GM12892 (cell line): ENCODE results near the gene ATP8A2.

Source experiments
- DNase-seq: peaks from one replicate; pipeline ENCODE4 v3.0.0; 2011; ENCODE audit not compliant: insufficient read length
- FAIRE-seq: peaks from 2 replicates; lab custom pipeline; 2011; peaks lifted over from hg19 to GRCh38; lab: Jason Lieb, UNC
- POLR2A ChIP-seq: IDR thresholded peaks from 2 replicates; pipeline ENCODE4 v1.6.1; 2011; ENCODE audit warnings: low read depth, low read length, control low read depth
- POLR2AphosphoS5 ChIP-seq: IDR thresholded peaks from 2 replicates; pipeline ENCODE4 v1.6.1; 2011; ENCODE audit warnings: low read depth, low read length, control low read depth
- TAF1 ChIP-seq: IDR thresholded peaks from 2 replicates; pipeline ENCODE4 v1.6.1; 2011; ENCODE audit warnings: low read depth, mild to moderate bottlenecking, control low read depth, low read length, borderline replicate concordance

Gene ATP8A2

GRCh38 chr13:26026211-26026610 is 654.4 kb downstream of the ATP8A2 start:
- DNase-seq (no peak), FAIRE-seq (no peak)
- TF ChIP-seq POLR2AphosphoS5 = no peak
- TF ChIP-seq POLR2A = no peak
- no peak for TF ChIP-seq TAF1

DNA sequence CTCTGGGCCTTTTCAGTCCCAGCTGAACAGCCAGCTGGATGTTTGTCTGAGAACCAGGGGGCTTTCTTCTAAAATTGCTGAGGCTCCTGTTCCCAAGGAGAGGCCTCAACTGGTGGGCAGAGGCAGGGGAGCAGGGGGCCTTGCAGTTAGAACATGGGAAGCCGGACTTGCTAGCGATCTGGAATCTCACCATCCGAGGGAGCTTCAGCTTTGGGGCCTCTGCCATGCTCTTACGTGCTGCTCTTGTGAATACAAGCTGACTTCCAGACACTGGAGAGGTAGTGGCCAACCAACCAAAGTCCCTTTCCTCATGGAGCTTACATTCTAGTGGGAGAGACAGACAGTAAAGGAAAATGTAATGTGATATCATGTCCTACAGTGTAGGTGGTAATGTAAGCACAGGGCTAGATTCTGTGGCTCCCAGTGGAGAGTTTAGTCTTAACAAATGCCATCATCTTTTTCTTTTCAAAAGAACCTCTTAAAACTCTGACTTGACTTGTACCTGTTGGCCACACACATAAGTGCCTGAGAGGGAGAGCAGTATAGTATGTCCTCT is 657.9 kb downstream of the ATP8A2 start:
- no peak for FAIRE-seq
- no peak for TF ChIP-seq POLR2A
- no peak for DNase-seq

DNA sequence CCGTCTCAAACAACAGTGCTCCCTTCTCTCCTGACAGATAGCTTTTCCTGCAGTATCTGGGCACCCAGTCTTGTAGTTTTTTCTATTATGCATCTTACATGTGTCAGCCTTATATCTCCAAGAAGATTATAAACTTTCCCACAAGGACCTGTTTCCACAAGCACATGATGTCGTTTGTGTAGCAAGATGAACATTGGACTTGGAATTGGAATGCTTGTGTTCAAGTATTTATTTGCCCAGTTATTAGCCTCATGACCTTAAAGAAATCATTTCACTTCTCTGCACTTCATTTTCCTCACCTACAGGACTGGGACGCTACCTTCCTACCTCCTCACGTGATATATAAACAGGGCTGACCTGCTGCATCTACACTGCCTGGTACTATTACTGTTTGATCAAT is 658.6 kb downstream of the ATP8A2 start:
- TF ChIP-seq POLR2AphosphoS5 (no peak), POLR2A (no peak), TAF1 (no peak)
- FAIRE-seq (no peak), DNase-seq (no peak)

- FAIRE-seq (no peak), DNase-seq (no peak)
- no peak for TF ChIP-seq POLR2A
- TF ChIP-seq POLR2AphosphoS5 = no peak
- TF ChIP-seq TAF1 = no peak
Observed at GRCh38 chr13:26034018-26034417, 662.2 kb downstream of the ATP8A2 start.

GRCh38 chr13:26036383-26036782 is 664.6 kb downstream of the ATP8A2 start:
- DNase-seq (no peak), FAIRE-seq (no peak)
- TF ChIP-seq POLR2AphosphoS5 = no peak

- FAIRE-seq = no peak
- TF ChIP-seq POLR2A (no peak), POLR2AphosphoS5 (no peak), TAF1 (no peak)
- DNase-seq = no peak
Observed at GRCh38 chr13:26037302-26037701, 665.5 kb downstream of the ATP8A2 start.

DNA sequence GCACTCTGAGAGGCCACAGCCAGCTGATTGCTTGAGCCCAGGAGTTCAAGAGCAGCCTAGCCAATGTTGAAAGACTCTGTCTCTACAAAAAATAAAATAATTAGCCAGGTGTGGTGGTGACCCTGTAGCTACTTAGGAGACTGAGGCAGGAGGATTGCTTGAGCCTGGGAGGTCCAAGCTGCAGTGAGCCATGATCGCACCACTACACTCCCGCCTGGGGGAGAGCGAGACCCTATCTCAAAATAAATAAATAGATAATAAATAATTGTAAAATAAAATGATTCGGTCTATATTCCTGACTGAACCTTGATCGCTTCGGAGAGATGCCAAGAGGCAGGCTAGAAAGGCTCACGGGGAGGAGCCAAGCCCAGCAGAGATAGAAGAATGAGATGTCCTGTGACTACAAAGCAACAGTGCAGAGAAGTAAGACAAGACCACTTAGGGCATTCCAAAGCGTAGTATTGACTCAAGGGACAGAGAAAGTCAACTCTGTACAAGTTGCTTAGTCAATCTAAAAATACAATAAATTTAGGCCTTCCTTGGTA is 667.2 kb downstream of the ATP8A2 start:
- no peak for TF ChIP-seq POLR2AphosphoS5
- no peak for TF ChIP-seq POLR2A
- TF ChIP-seq TAF1 = no peak
- FAIRE-seq (no peak), DNase-seq (no peak)

GRCh38 chr13:26041444-26041843 is 669.7 kb downstream of the ATP8A2 start:
- DNase-seq = no peak
- no peak for FAIRE-seq
- TF ChIP-seq POLR2A = no peak
- no peak for TF ChIP-seq POLR2AphosphoS5
- TF ChIP-seq TAF1 = no peak

DNA sequence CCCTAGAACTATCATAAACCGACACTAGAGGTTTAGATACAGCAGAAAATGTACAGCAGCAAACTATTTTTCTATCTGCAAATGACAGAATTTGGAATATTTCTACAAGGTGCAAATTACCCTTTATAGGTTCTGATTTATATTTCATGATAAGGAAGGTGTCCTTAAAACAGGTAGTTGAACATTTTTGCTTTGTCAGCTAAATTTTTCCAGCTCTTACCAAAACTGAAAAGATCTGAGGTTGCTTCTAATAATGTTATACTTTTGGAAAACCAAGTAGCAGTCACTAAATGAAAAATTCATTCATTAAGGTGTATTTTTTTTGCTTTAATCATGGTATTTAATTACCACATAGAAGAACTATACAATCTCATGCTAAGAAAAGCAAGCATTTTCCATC is 671.0 kb downstream of the ATP8A2 start:
- TF ChIP-seq POLR2AphosphoS5 (no peak), TAF1 (no peak), POLR2A (no peak)
- DNase-seq = no peak
- FAIRE-seq = no peak

GRCh38 chr13:26045142-26045541 is 673.4 kb downstream of the ATP8A2 start:
- DNase-seq = no peak
- TF ChIP-seq TAF1 = no peak
- TF ChIP-seq POLR2AphosphoS5 = no peak
- no peak for TF ChIP-seq POLR2A
- FAIRE-seq = no peak

- FAIRE-seq (no peak), DNase-seq (no peak)
- TF ChIP-seq POLR2A = no peak
- TF ChIP-seq TAF1 = no peak
- no peak for TF ChIP-seq POLR2AphosphoS5
Observed at GRCh38 chr13:26046639-26047038, 674.9 kb downstream of the ATP8A2 start.

DNA sequence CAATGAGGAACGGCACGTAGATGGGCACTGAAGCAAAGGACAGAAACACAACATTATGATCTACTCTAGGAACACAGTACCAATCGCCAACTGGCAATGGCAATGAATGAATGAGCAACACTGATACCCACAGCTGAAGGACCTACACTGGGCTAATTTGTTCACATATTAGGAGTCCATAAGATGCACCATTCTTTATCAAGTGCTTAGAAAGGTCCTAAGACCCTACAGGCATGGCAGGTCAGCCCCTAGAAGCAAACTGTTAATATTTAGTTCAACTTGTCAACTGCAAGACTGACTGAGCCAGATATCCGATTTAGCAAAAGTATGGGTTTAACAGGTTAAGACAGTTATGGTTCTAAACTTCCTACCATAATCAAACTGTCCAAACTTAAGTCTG is 675.3 kb downstream of the ATP8A2 start:
- no peak for TF ChIP-seq POLR2AphosphoS5
- no peak for TF ChIP-seq POLR2A
- no peak for TF ChIP-seq TAF1
- DNase-seq (no peak), FAIRE-seq (no peak)

- no peak for DNase-seq
- no peak for FAIRE-seq
- TF ChIP-seq POLR2A = no peak
- TF ChIP-seq TAF1 = no peak
- no peak for TF ChIP-seq POLR2AphosphoS5
Observed at GRCh38 chr13:26048741-26049140, 677.0 kb downstream of the ATP8A2 start.
